Gastrocnemius medialis (tissue), 4 donors: ENCODE data around the gene IGFL4. TPM values are rescaled to one million over a fixed set of nuclear protein-coding genes. Genes with fewer than 3 reads are reported as not detected.

Experiments used
- ATAC-seq, 2 donors: fragments of 150-250 bp; one replicate each; pipeline ENCODE4 v1.9.1; 2016
- DNase-seq, 2 donors: peaks; one replicate each; pipeline ENCODE4 v3.0.0-alpha.2; 2019
- H3K27ac ChIP-seq, 4 donors: fragments of 200-600 bp; sonication (generic); 1 replicate in 1 of 4; 2 replicates in 3 of 4; pipeline ENCODE4 v1.5.1; 2016 to 2018; ENCODE audit warnings: mild to moderate bottlenecking in 2 of 4, moderate library complexity in 1 of 4
- H3K27me3 ChIP-seq, 3 donors: fragments of 200-600 bp; sonication (generic) in 2 of 3; 1 replicate in 1 of 3; 2 replicates in 2 of 3; pipeline versions ENCODE4 v1.5.1 to v1.6.0; 2016 to 2019; ENCODE audit warnings: mild to moderate bottlenecking in 1 of 3, moderate library complexity in 1 of 3
- H3K36me3 ChIP-seq, 2 donors: fragments of 200-600 bp; sonication (generic) in 1 of 2; one replicate each; pipeline ENCODE4 v1.5.1; 2017 to 2018
- H3K4me1 ChIP-seq, 2 donors: fragments of 200-600 bp; sonication (generic) in 1 of 2; one replicate each; pipeline ENCODE4 v1.5.1; 2016 to 2017; ENCODE audit warnings: mild to moderate bottlenecking in 2 of 2
- H3K4me3 ChIP-seq, 4 donors: fragments of 200-600 bp; sonication (generic) in 3 of 4; 1 replicate in 1 of 4; 2 replicates in 3 of 4; pipeline ENCODE4 v1.5.1; 2016 to 2019; ENCODE audit warnings: mild to moderate bottlenecking in 2 of 4
- H3K9me3 ChIP-seq, 3 donors: fragments of 200-600 bp; sonication (generic) in 2 of 3; 1 replicate in 1 of 3; 2 replicates in 2 of 3; pipeline ENCODE4 v1.5.1; 2016 to 2019
- CTCF ChIP-seq, 5 experiments: fragments of 450-650 bp in 3 of 5; fragments of 200-600 bp in 2 of 5; sonication (generic) in 2 of 5; IDR thresholded peaks in 4 of 5; conservative IDR thresholded peaks in 1 of 5; 1 replicate in 4 of 5; 2 replicates in 1 of 5; pipeline ENCODE4 v1.5.1; 2016 to 2019; ENCODE audit warnings: antibody characterized with exemption in 5 of 5, mild to moderate bottlenecking in 3 of 5, moderate library complexity in 3 of 5
- POLR2A ChIP-seq, 2 donors: fragments of 450-650 bp; IDR thresholded peaks; one replicate each; pipeline ENCODE4 v1.6.1; 2017; ENCODE audit warnings: antibody characterized with exemption in 2 of 2, mild to moderate bottlenecking in 2 of 2, moderate library complexity in 2 of 2
- in situ Hi-C, 4 donors: fragments of 200-750 bp; cut with MboI; loops; one replicate each; pipeline versions ENCODE4 v1.15.0 to v1.8.0; 2017; ENCODE audit warnings: low sequenced_read_pairs in 4 of 4
- intact Hi-C: fragments of 100-400 bp; cut with DNase I; formaldehyde crosslinking; loops from one replicate; pipeline ENCODE4 v1.15.1; 2023; ENCODE audit warnings: low total_unique reads
- microRNA counts, 2 donors: library from miRNA; unstranded; fragments of <30 nt; microRNA quantifications; one replicate each; lab custom pipeline; 2016
- microRNA-seq, 2 donors: library from miRNA; unstranded; fragments of <30 nt; microRNA quantifications; one replicate each; pipeline ENCODE4, GENCODE V29; 2016; ENCODE audit warnings: borderline replicate concordance in 2 of 2
- total RNA-seq, 4 donors: library from RNA; depleted of rRNA; stranded (reverse); fragments of >200 nt; gene quantifications; one replicate each; pipeline versions ENCODE4 v1.1.0 to v1.2.3, GENCODE V29; 2016

IGFL4 gene
- total RNA-seq, 4 donors from 2014 or later, result not detected

- peaks cover 6 to 12% of the 10 kb centered on the region in 2 donors for H3K4me1 ChIP-seq
- DNase-seq (no peak), ATAC-seq (peak; percentile 5 to 10)
- H3K27ac ChIP-seq, result peak overlapping the region; percentile 5 to 49 (median 31)
- no peaks in the 10 kb centered on the region for H3K9me3 ChIP-seq
- H3K4me3 ChIP-seq, result peak overlapping the region; percentile 44 to 93 (median 57)
- no peak for TF ChIP-seq POLR2A (IDR thresholded peaks at IDR 0.05)
- no peak for TF ChIP-seq CTCF (IDR thresholded peaks at IDR 0.05 in 4 of 5, conservative IDR thresholded peaks at IDR 0.05 in 1 of 5)
- no peaks in the 10 kb centered on the region for H3K36me3 ChIP-seq
- peaks cover 0 to 6% (median 3%) of the 10 kb centered on the region in 3 donors for H3K27me3 ChIP-seq
- in situ Hi-C loops, result no loop called here
- intact Hi-C loops, result loop anchor here (2.0 kb wide), 2 partner anchors 22 to 132 kb away; partner anchors contain the start of gene SYMPK
These were observed 46.3 kb downstream of the IGFL4 start for GRCh38 chr19:45994456-45994997.

GRCh38 chr19:45990113-45990728, 50.6 kb downstream of the IGFL4 start:
- Histone ChIP-seq H3K27me3 (peaks cover 0 to 4% (median 0%) of the 10 kb centered on the region in 3 donors), H3K4me3 (no peak overlapping the region), H3K36me3 (no peaks in the 10 kb centered on the region), H3K9me3 (no peaks in the 10 kb centered on the region), H3K27ac (no peak overlapping the region), H3K4me1 (peaks cover 0 to 6% of the 10 kb centered on the region in 2 donors)
- intact Hi-C loops (no loop called here), in situ Hi-C loops (no loop called here)
- no peak for ATAC-seq
- DNase-seq, result peak in 1 of 2 donors; percentile 40
- TF ChIP-seq CTCF (IDR thresholded peaks at IDR 0.05 in 4 of 5, conservative IDR thresholded peaks at IDR 0.05 in 1 of 5), result no peak
- no peak for TF ChIP-seq POLR2A (IDR thresholded peaks at IDR 0.05)

MicroRNAs encoded within 50 kb of the gene (microRNA counts, 767-probe panel; counts per million panel counts)
- microRNA hsa-miR-769-3p (lab: Ali Mortazavi, UCI) (356 to 448 counts per million in 2 donors), microRNA hsa-miR-769-5p (lab: Ali Mortazavi, UCI) (356 to 448 counts per million in 2 donors)

Small RNA genes lying within 50 kb of the gene (microRNA-seq; reads per million reads assigned to microRNA genes)
- gene MIR769, result 23.1 to 35.5 reads per million in 2 donors

Other genes with a start within 250 kb of the IGFL4 start
- 100 to 1,000 TPM in 1 of 4 donors, 10 to 100 TPM in 3; 38.6 to 111 (median 56.4) TPM for gene DMWD, start 248.2 kb downstream of the IGFL4 start, total RNA-seq
- gene RSPH6A, start 225.7 kb downstream of the IGFL4 start, total RNA-seq, result not detected
- gene SYMPK, start 177.9 kb downstream of the IGFL4 start, total RNA-seq, result 10 to 100 TPM; 14.1 to 64.6 (median 34.9) TPM
- gene FOXA3, start 176.7 kb downstream of the IGFL4 start, total RNA-seq, result not detected
- 10 to 100 TPM; 17.1 to 40.6 (median 28.6) TPM for gene IRF2BP1, start 154.9 kb downstream of the IGFL4 start, total RNA-seq
- gene MYPOP, start 138.4 kb downstream of the IGFL4 start, total RNA-seq, result 10 to 100 TPM in 1 of 4 donors, 1 to 10 TPM in 3; 5.9 to 12.4 (median 6.3) TPM
- gene NANOS2, start 126.2 kb downstream of the IGFL4 start, total RNA-seq, result not detected
- gene NOVA2, start 67.1 kb downstream of the IGFL4 start, total RNA-seq, result 1 to 10 TPM in 1 of 4 donors, under 1 TPM in 3; 0.44 to 1.1 (median 0.49) TPM
- gene CCDC61, start 45.5 kb downstream of the IGFL4 start, total RNA-seq, result 1 to 10 TPM; 2.3 to 4.9 (median 3.4) TPM
- gene PGLYRP1, start 17.9 kb downstream of the IGFL4 start, total RNA-seq, result not detected
- gene IGFL3, start 83.7 kb upstream of the IGFL4 start, total RNA-seq, result not detected
- gene IGFL2, start 107.2 kb upstream of the IGFL4 start, total RNA-seq, result not detected
- gene IGFL1, start 188.7 kb upstream of the IGFL4 start, total RNA-seq, result not detected